Upper lobe of right lung (tissue), 1 donor: Measurements from ENCODE around the gene TUFT1. TPM values are rescaled to one million over a fixed set of nuclear protein-coding genes. Genes with fewer than 3 reads are reported as not detected.

Source experiments
- ATAC-seq: fragments of 200-7000 bp; cut with Tn5 transposase; one replicate; pipeline ENCODE4 v1.9.1; 2020; ENCODE audit warnings: mild to moderate bottlenecking, moderate library complexity
- DNase-seq: peaks from one replicate; pipeline ENCODE4 v3.0.0-alpha.2; 2020
- H3K27ac ChIP-seq: fragments of 200-600 bp; one replicate; pipeline ENCODE4 v1.8.0; 2022
- H3K27me3 ChIP-seq: fragments of 200-600 bp; one replicate; pipeline ENCODE4 v1.8.0; 2022; ENCODE audit warnings: mild to moderate bottlenecking
- H3K36me3 ChIP-seq: fragments of 200-600 bp; one replicate; pipeline ENCODE4 v1.8.0; 2022
- H3K4me1 ChIP-seq: fragments of 200-600 bp; one replicate; pipeline ENCODE4 v1.8.0; 2022
- H3K4me3 ChIP-seq: fragments of 200-600 bp; one replicate; pipeline ENCODE4 v1.8.0; 2022; ENCODE audit warnings: mild to moderate bottlenecking
- H3K9me3 ChIP-seq: fragments of 200-600 bp; one replicate; pipeline ENCODE4 v1.8.0; 2022
- intact Hi-C: fragments of 100-400 bp; cut with DNase I; formaldehyde crosslinking; loops from one replicate; pipeline ENCODE4 v1.11.0; 2022
- total RNA-seq: library from RNA; stranded (reverse); fragmentation: NEBNext Ultra II Directional; extraction: Animal tissue kit (Norgen Biotek cat#: 25700); gene quantifications from one replicate; pipeline ENCODE4 v1.2.1, GENCODE V29; 2021
- TF ChIP-seq, protein P1 (sequence below): fragments of 200-600 bp; IDR thresholded peaks from one replicate; pipeline ENCODE4 v1.8.0; 2022; ENCODE audit warnings: antibody characterized with exemption
- donor health status: DM: no; HTN: yes; CAD: no; lungs with severe emphysema.

The TUFT1 gene
- total RNA-seq, 1 donor from 2014 or later = 13.3 TPM

DNA sequence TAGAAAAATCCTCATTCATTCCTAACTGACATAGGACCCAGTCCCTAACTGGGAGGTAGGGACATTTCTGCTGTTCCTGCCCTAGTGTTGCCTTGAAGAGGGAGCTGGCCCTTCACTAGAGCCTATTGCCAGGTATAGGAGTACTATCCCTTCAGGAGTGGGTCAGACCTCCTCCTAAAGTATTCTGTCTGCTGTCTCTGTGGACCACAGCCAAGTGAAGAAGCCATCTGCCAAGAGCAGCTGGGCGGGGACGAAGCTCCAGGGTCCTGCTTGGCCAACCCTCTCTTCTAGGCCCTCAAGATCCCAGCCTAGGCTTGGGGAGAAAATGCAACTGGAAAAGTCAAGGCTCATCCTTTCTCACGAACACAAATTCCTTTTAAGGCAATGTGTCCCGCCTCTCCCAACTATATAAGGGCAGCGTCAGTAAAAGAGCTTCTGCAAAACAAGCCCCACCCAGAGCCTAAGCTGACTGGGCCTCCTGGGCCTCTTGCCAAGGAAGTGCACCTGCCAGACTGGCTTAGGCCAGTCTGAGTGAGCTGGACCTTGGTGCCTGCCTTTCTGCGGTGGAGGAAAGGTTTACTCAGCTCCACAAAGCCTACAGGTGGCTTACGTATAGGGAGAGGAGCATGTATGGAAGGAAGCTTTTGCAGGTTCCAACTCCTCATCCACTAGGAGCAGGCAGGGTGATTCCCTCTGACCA is 638 bp upstream of the TUFT1 start:
- Histone ChIP-seq H3K4me1 (peaks cover 9% of the 10 kb centered on the region), H3K4me3 (peak overlapping the region; percentile 78), H3K9me3 (no peaks in the 10 kb centered on the region), H3K36me3 (no peaks in the 10 kb centered on the region), H3K27me3 (no peaks in the 10 kb centered on the region), H3K27ac (peak overlapping the region; percentile 77)
- peak; percentile 79 for ATAC-seq
- intact Hi-C loops = loop anchor here (10.0 kb wide), 1 partner anchor 105 kb away; no protein-coding TSS in a partner anchor
- TF ChIP-seq, protein P1, sequence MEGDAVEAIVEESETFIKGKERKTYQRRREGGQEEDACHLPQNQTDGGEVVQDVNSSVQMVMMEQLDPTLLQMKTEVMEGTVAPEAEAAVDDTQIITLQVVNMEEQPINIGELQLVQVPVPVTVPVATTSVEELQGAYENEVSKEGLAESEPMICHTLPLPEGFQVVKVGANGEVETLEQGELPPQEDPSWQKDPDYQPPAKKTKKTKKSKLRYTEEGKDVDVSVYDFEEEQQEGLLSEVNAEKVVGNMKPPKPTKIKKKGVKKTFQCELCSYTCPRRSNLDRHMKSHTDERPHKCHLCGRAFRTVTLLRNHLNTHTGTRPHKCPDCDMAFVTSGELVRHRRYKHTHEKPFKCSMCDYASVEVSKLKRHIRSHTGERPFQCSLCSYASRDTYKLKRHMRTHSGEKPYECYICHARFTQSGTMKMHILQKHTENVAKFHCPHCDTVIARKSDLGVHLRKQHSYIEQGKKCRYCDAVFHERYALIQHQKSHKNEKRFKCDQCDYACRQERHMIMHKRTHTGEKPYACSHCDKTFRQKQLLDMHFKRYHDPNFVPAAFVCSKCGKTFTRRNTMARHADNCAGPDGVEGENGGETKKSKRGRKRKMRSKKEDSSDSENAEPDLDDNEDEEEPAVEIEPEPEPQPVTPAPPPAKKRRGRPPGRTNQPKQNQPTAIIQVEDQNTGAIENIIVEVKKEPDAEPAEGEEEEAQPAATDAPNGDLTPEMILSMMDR = no peak
- DNase-seq = peak; percentile 92

DNA sequence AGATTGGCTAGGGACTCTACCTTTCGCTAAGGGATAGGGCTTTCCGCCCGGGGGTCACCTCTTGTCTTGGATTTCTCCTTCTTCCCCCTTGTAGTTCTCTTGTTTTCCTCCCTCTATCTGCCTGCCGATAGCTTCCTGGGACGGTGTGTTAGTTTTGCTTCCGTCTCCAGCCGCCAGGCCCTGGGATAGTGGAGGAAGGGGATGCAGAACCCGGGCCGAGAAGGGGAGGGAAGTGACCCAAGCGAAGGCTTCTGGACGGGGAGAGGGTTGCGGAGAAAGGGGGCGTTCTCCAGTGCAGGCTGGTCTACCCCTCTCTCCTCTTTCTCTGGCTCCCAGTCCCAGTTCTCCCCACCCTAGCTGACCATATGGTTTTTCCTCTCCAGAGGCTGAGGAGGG is 871 bp downstream of the TUFT1 start:
- Histone ChIP-seq H3K9me3 (no peaks in the 10 kb centered on the region), H3K4me1 (peaks cover 9% of the 10 kb centered on the region), H3K36me3 (no peaks in the 10 kb centered on the region), H3K27ac (peak overlapping the region; percentile 77), H3K4me3 (peak overlapping the region; percentile 78), H3K27me3 (no peaks in the 10 kb centered on the region)
- intact Hi-C loops = no loop called here
- no peak for ATAC-seq
- TF ChIP-seq, protein P1 = no peak
- DNase-seq = no peak

DNA sequence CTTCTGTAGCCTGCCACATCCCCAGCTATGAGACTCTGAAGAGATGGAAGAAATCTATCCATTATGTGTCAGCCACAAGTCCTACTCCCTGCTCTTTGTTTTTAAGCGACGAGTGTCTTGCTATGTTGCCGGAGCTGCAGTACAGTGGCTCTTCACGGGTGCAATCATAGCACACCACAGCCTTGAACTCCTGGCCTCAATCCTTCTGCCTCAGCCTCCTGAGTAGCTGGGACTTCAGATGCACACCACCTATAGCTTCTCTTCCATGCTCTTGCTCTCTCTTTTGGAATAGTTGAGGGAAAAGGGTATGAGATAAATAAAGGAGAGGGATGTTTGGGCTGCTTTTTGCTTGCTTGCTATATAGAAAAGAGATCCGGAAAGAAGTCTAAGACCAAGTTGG is 1.6 kb downstream of the TUFT1 start:
- intact Hi-C loops = no loop called here
- Histone ChIP-seq H3K36me3 (no peaks in the 10 kb centered on the region), H3K9me3 (no peaks in the 10 kb centered on the region), H3K4me3 (peak overlapping the region; percentile 78), H3K27ac (no peak overlapping the region), H3K4me1 (peaks cover 13% of the 10 kb centered on the region), H3K27me3 (no peaks in the 10 kb centered on the region)
- DNase-seq = no peak
- TF ChIP-seq, protein P1 = no peak
- no peak for ATAC-seq

DNA sequence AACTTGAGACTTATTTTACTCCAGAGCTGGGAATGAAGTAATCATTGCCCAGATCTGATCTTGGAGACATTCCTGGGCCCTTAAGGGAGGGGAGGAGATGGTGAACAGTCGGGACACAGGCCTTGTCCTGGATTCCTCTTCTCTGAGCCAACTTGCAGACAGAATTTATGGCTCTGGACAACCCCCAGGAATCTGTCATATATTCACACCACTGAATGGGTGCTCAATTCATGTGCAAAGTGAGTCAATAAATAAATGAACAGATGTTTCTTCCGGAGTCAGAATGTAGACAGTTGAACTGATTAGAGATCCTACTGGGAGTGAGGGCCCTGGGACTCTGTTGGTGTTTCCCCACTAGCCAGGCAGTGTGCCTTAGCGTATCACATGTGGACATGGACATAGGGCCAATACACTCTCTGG is 2.6 kb downstream of the TUFT1 start:
- no peak for DNase-seq
- TF ChIP-seq, protein P1 = no peak
- H3K4me1 ChIP-seq = peaks cover 23% of the 10 kb centered on the region
- intact Hi-C loops = no loop called here
- no peaks in the 10 kb centered on the region for H3K9me3 ChIP-seq
- H3K4me3 ChIP-seq = no peak overlapping the region
- H3K27ac ChIP-seq = no peak overlapping the region
- no peak for ATAC-seq
- no peaks in the 10 kb centered on the region for H3K36me3 ChIP-seq
- H3K27me3 ChIP-seq = no peaks in the 10 kb centered on the region

DNA sequence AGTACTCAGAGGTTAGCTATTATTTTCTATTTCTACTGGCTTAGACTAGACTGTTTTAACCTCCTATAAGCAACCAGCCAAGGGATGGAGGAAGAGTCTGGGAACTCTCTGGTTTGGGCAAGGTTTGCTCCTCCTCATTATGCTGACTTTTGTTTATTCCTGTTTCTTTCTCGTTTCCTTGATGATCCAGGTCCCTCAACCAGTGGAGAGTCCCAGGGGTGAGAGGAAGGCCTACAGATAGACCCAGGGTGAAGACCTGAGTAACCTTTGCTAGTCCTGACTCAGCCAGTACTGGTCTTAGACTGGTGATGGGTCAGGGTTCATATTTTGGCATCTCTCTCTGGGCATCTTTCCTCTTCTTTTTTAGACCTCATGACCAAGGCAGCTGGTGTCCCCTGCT is 5.4 kb downstream of the TUFT1 start:
- DNase-seq = no peak

More for the DNA sequence above, 5.4 kb downstream of the TUFT1 start:
- Histone ChIP-seq H3K27ac (no peak overlapping the region), H3K4me1 (peaks cover 14% of the 10 kb centered on the region), H3K27me3 (no peaks in the 10 kb centered on the region), H3K4me3 (no peak overlapping the region), H3K36me3 (no peaks in the 10 kb centered on the region), H3K9me3 (no peaks in the 10 kb centered on the region)
- intact Hi-C loops = no loop called here
- no peak for ATAC-seq
- TF ChIP-seq, protein P1 = no peak
